Measurements from ENCODE around the gene UST.

UST gene

DNA sequence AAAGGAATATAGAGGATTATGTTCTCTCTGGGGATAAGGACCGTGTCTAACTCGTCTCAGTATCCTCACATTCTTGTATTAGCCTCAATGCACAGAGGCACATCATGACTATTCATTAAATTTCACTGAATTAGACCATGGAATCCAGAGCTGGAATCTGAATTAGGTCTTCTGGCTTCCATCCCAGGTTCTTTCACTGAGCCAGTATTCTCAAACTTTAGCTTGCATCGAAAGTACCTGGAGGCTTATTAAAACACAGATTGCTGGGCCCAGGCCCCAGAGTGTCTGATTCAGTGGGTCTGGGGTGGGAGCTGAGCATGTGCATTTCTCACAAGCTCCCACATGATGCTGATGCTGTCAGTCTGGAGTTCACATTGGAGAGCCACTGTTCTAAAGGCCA is 142.0 kb downstream of the UST start:
- Histone ChIP-seq H2BK15ac (ENCODE audit: low read depth, poor library complexity, severe bottlenecking) (no peak overlapping the region), H3K4ac (ENCODE audit: low read depth in 1 of 2, low read length in 2 of 2) (no peak overlapping the region), H2BK5ac (ENCODE audit: low read depth, low read length, poor library complexity, severe bottlenecking) (no peak overlapping the region), H2AFZ (ENCODE audit: low read depth, low read length) (no peak overlapping the region), H3K9ac (ENCODE audit: low read length) (no peak overlapping the region), H2BK12ac (ENCODE audit: low read length in 2 of 2) (no peak overlapping the region), H3K23ac (ENCODE audit: low read length in 2 of 2) (no peak overlapping the region), H3K4me2 (ENCODE audit: low read length, poor library complexity, severe bottlenecking) (no peak overlapping the region), H3K9me3 (ENCODE audit: control insufficient read depth, low read length) (no peaks in the 10 kb centered on the region), H3K18ac (ENCODE audit: low read depth in 1 of 2, low read length in 2 of 2) (no peak overlapping the region), H3K36me3 (ENCODE audit: control insufficient read depth in 1 of 2, insufficient read depth in 2 of 2, low read depth in 1 of 2, low read length in 2 of 2) (no peaks in the 10 kb centered on the region), H3K4me1 (ENCODE audit: control insufficient read depth, insufficient read depth, low read depth, low read length) (peaks cover 3% of the 10 kb centered on the region), H3K27me3 (ENCODE audit: control insufficient read depth in 1 of 2, insufficient read depth in 1 of 2, low read length in 2 of 2) (no peaks in the 10 kb centered on the region), H3K14ac (ENCODE audit: low read length in 2 of 2) (no peak overlapping the region), H3K27ac (ENCODE audit: low read length, poor library complexity, severe bottlenecking) (no peak overlapping the region), H3K79me1 (replicated peaks; ENCODE audit: low read length, poor library complexity, severe bottlenecking) (peaks cover 1% of the 10 kb centered on the region), H2AK5ac (ENCODE audit: low read length, severe bottlenecking) (no peak overlapping the region), H3K4me3 (ENCODE audit: insufficient read depth in 1 of 2, low read depth in 1 of 2, low read length in 2 of 2) (no peak overlapping the region), H4K91ac (ENCODE audit: low read length) (no peak overlapping the region), H4K8ac (ENCODE audit: low read length) (no peak overlapping the region), H2BK120ac (ENCODE audit: low read depth, low read length) (no peak overlapping the region)
- 96% methylated on average over 3 of the region's 3 CpGs for WGBS
- DNase-seq, result no peak

DNA sequence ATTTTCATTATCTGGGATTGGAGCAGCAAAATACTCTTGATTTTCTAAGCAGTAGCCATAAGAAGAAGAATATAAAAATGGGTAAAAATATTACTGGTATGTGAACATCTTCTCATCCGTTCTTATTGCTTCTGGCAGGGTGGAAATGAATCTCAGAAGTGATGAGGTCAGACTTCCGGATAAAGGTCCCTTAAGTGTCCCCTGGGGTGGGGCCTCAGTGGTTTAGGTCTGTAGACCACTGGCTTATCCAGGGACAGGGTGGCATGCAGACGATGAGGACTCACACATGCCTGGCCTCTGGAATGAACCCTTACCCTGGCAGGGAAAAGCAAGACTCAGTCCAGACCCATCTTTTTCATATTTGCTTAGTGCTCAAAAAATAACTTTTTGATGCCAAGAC is 143.3 kb downstream of the UST start:
- H3K23ac ChIP-seq (ENCODE audit: low read length in 2 of 2), result no peak overlapping the region
- H3K4ac ChIP-seq (ENCODE audit: low read depth in 1 of 2, low read length in 2 of 2), result no peak overlapping the region
- H3K18ac ChIP-seq (ENCODE audit: low read depth in 1 of 2, low read length in 2 of 2), result no peak overlapping the region
- no peaks in the 10 kb centered on the region for H3K9me3 ChIP-seq (ENCODE audit: control insufficient read depth, low read length)
- no peak overlapping the region for H3K4me2 ChIP-seq (ENCODE audit: low read length, poor library complexity, severe bottlenecking)
- H3K9ac ChIP-seq (ENCODE audit: low read length), result peak overlapping the region; percentile 70
- WGBS, result 56% methylated on average over 3 of the region's 3 CpGs
- H3K27ac ChIP-seq (ENCODE audit: low read length, poor library complexity, severe bottlenecking), result no peak overlapping the region
- no peak for DNase-seq
- no peak overlapping the region for H2BK15ac ChIP-seq (ENCODE audit: low read depth, poor library complexity, severe bottlenecking)
- H3K36me3 ChIP-seq (ENCODE audit: control insufficient read depth in 1 of 2, insufficient read depth in 2 of 2, low read depth in 1 of 2, low read length in 2 of 2), result no peaks in the 10 kb centered on the region
- H2BK120ac ChIP-seq (ENCODE audit: low read depth, low read length), result no peak overlapping the region
- no peaks in the 10 kb centered on the region for H3K27me3 ChIP-seq (ENCODE audit: control insufficient read depth in 1 of 2, insufficient read depth in 1 of 2, low read length in 2 of 2)
- H2AFZ ChIP-seq (ENCODE audit: low read depth, low read length), result no peak overlapping the region
- no peak overlapping the region for H3K4me3 ChIP-seq (ENCODE audit: insufficient read depth in 1 of 2, low read depth in 1 of 2, low read length in 2 of 2)
- no peak overlapping the region for H4K91ac ChIP-seq (ENCODE audit: low read length)
- no peak overlapping the region for H4K8ac ChIP-seq (ENCODE audit: low read length)
- no peak overlapping the region for H3K14ac ChIP-seq (ENCODE audit: low read length in 2 of 2)
- H2AK5ac ChIP-seq (ENCODE audit: low read length, severe bottlenecking), result no peak overlapping the region
- no peak overlapping the region for H2BK12ac ChIP-seq (ENCODE audit: low read length in 2 of 2)
- peaks cover 2% of the 10 kb centered on the region for H3K4me1 ChIP-seq (ENCODE audit: control insufficient read depth, insufficient read depth, low read depth, low read length)
- H3K79me1 ChIP-seq (replicated peaks; ENCODE audit: low read length, poor library complexity, severe bottlenecking), result peaks cover 1% of the 10 kb centered on the region
- no peak overlapping the region for H2BK5ac ChIP-seq (ENCODE audit: low read depth, low read length, poor library complexity, severe bottlenecking)

DNA sequence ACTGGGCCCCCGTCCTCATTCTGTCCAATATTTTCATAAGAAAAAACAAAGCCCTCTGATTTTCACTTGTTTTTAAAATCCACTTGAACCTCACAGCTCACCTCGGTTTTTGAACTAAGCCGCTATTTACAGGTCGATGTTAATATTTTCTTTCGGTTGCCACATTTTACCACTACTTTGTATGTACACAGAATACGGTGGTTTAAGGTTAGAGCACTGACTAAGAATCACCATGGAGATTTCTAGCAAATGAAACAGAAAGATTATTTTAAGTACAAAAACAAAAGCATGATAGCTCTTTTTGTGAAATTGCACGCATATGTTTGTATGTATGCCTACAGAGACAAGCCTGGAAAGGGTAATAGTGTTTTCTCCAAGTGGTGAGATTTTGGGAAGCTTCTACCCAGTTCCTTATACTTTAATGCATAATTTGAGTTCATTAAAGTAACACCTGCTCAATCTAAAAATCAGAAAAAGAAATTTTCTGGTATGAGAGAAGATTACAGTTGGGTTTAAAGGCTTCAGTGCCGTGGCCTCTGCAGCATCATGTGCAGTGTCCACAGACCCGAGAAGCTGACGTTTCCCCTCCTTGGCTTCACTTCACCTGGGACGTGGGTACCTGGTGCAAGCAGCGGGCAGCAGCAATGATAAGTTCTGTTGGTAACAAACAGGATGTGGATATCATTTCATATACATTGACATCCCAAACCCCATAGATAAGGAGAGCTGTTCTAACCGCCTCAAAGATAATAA is 144.0 kb downstream of the UST start:
- H3K9ac ChIP-seq (ENCODE audit: low read length), result peak overlapping the region; percentile 70

DNA sequence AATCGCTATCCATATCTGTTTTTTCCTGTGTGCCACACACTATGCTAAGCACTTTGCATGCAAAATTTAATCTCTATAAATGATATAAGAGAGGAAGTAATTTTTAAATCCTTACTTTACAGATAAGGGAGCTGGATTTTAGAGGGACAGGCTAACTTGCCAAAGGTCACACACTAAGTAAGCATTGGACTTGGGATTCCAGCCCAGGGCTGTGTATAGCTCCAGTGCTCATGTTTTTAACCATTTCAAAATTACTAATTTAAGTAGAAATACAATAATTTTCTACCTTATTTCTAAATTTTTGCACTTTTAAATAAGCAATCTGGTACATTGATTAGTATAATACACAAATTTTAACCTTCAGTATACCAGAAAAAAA is 144.6 kb downstream of the UST start:
- Histone ChIP-seq H3K4me2 (ENCODE audit: low read length, poor library complexity, severe bottlenecking) (no peak overlapping the region), H3K27ac (ENCODE audit: low read length, poor library complexity, severe bottlenecking) (no peak overlapping the region), H2AK5ac (ENCODE audit: low read length, severe bottlenecking) (no peak overlapping the region), H2BK12ac (ENCODE audit: low read length in 2 of 2) (no peak overlapping the region), H3K27me3 (ENCODE audit: control insufficient read depth in 1 of 2, insufficient read depth in 1 of 2, low read length in 2 of 2) (no peaks in the 10 kb centered on the region), H2BK15ac (ENCODE audit: low read depth, poor library complexity, severe bottlenecking) (no peak overlapping the region), H3K36me3 (ENCODE audit: control insufficient read depth in 1 of 2, insufficient read depth in 2 of 2, low read depth in 1 of 2, low read length in 2 of 2) (no peaks in the 10 kb centered on the region), H3K14ac (ENCODE audit: low read length in 2 of 2) (no peak overlapping the region), H2BK5ac (ENCODE audit: low read depth, low read length, poor library complexity, severe bottlenecking) (no peak overlapping the region), H2BK120ac (ENCODE audit: low read depth, low read length) (no peak overlapping the region), H3K23ac (ENCODE audit: low read length in 2 of 2) (no peak overlapping the region), H3K4me1 (ENCODE audit: control insufficient read depth, insufficient read depth, low read depth, low read length) (no peaks in the 10 kb centered on the region), H3K4me3 (ENCODE audit: insufficient read depth in 1 of 2, low read depth in 1 of 2, low read length in 2 of 2) (no peak overlapping the region), H3K9me3 (ENCODE audit: control insufficient read depth, low read length) (no peaks in the 10 kb centered on the region), H2AFZ (ENCODE audit: low read depth, low read length) (no peak overlapping the region), H3K4ac (ENCODE audit: low read depth in 1 of 2, low read length in 2 of 2) (no peak overlapping the region), H3K9ac (ENCODE audit: low read length) (peak overlapping the region; percentile 70), H3K18ac (ENCODE audit: low read depth in 1 of 2, low read length in 2 of 2) (no peak overlapping the region), H4K91ac (ENCODE audit: low read length) (no peak overlapping the region), H4K8ac (ENCODE audit: low read length) (no peak overlapping the region), H3K79me1 (replicated peaks; ENCODE audit: low read length, poor library complexity, severe bottlenecking) (no peaks in the 10 kb centered on the region)
- no CpG with 5 or more reads among the region's 1 CpG for WGBS
- no peak for DNase-seq

More for the DNA sequence above, 144.0 kb downstream of the UST start:
- H2BK12ac ChIP-seq (ENCODE audit: low read length in 2 of 2), result no peak overlapping the region
- H3K27me3 ChIP-seq (ENCODE audit: control insufficient read depth in 1 of 2, insufficient read depth in 1 of 2, low read length in 2 of 2), result no peaks in the 10 kb centered on the region
- H3K79me1 ChIP-seq (replicated peaks; ENCODE audit: low read length, poor library complexity, severe bottlenecking), result peaks cover 1% of the 10 kb centered on the region
- peaks cover 2% of the 10 kb centered on the region for H3K4me1 ChIP-seq (ENCODE audit: control insufficient read depth, insufficient read depth, low read depth, low read length)
- no peak overlapping the region for H2BK120ac ChIP-seq (ENCODE audit: low read depth, low read length)
- H3K4ac ChIP-seq (ENCODE audit: low read depth in 1 of 2, low read length in 2 of 2), result no peak overlapping the region
- WGBS, result 97% methylated on average over 9 of the region's 13 CpGs
- H2AK5ac ChIP-seq (ENCODE audit: low read length, severe bottlenecking), result no peak overlapping the region
- no peaks in the 10 kb centered on the region for H3K9me3 ChIP-seq (ENCODE audit: control insufficient read depth, low read length)
- H3K36me3 ChIP-seq (ENCODE audit: control insufficient read depth in 1 of 2, insufficient read depth in 2 of 2, low read depth in 1 of 2, low read length in 2 of 2), result no peaks in the 10 kb centered on the region
- no peak overlapping the region for H3K23ac ChIP-seq (ENCODE audit: low read length in 2 of 2)
- H2BK15ac ChIP-seq (ENCODE audit: low read depth, poor library complexity, severe bottlenecking), result no peak overlapping the region
- H2AFZ ChIP-seq (ENCODE audit: low read depth, low read length), result no peak overlapping the region
- no peak overlapping the region for H3K18ac ChIP-seq (ENCODE audit: low read depth in 1 of 2, low read length in 2 of 2)
- no peak overlapping the region for H4K8ac ChIP-seq (ENCODE audit: low read length)
- no peak overlapping the region for H3K27ac ChIP-seq (ENCODE audit: low read length, poor library complexity, severe bottlenecking)
- DNase-seq, result no peak
- no peak overlapping the region for H3K14ac ChIP-seq (ENCODE audit: low read length in 2 of 2)
- H3K4me3 ChIP-seq (ENCODE audit: insufficient read depth in 1 of 2, low read depth in 1 of 2, low read length in 2 of 2), result peak overlapping the region in 1 of 2 experiments; percentile 34
- no peak overlapping the region for H4K91ac ChIP-seq (ENCODE audit: low read length)
- no peak overlapping the region for H3K4me2 ChIP-seq (ENCODE audit: low read length, poor library complexity, severe bottlenecking)
- H2BK5ac ChIP-seq (ENCODE audit: low read depth, low read length, poor library complexity, severe bottlenecking), result no peak overlapping the region

All from mesenchymal stem cell (in vitro differentiated cells and primary cell).